SH-SY5Y (cell line): ENCODE data around the gene PWWP2A.

ENCODE experiments used
- GATA2 ChIP-seq: IDR thresholded peaks from 2 replicates; pipeline ENCODE4 v1.6.1; 2011; ENCODE audit warnings: mild to moderate bottlenecking, low read depth, low read length
- GATA3 ChIP-seq: IDR thresholded peaks from 2 replicates; pipeline ENCODE4 v1.6.1; 2011; ENCODE audit warnings: low read depth, mild to moderate bottlenecking, low read length, moderate library complexity

DNA sequence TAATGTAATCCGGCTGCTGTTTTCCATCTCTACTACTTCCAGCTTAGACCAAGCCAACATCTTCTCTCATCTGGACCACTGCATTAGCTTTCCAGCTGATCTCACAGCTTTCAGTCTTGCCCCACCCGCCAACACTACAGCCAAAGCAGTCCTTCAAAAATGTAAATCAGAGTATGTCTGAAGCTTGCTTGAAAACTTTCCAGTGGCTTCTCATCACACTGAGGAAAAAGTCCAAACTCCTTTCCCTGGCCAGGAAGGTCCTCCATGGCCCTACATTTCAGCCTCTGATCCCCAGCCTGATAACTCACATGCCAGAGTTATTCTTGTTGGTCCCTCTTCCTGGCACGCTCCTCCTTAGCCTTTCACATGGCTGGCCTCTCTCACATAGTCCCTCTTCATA is 71.8 kb downstream of the PWWP2A start:
- TF ChIP-seq GATA2 (no peak), GATA3 (no peak)
